Gastrocnemius medialis (tissue), 4 donors: ENCODE data around the gene SIL1.

Experiments used
- POLR2A ChIP-seq, 2 donors: fragments of 450-650 bp; IDR thresholded peaks; one replicate each; pipeline ENCODE4 v1.6.1; 2017; ENCODE audit warnings: antibody characterized with exemption in 2 of 2, mild to moderate bottlenecking in 2 of 2, moderate library complexity in 2 of 2
- TF ChIP-seq, protein P1 (sequence below), 5 experiments: fragments of 450-650 bp in 3 of 5; fragments of 200-600 bp in 2 of 5; sonication (generic) in 2 of 5; IDR thresholded peaks in 4 of 5; conservative IDR thresholded peaks in 1 of 5; 1 replicate in 4 of 5; 2 replicates in 1 of 5; pipeline ENCODE4 v1.5.1; 2016 to 2019; ENCODE audit warnings: antibody characterized with exemption in 5 of 5, mild to moderate bottlenecking in 3 of 5, moderate library complexity in 3 of 5

DNA sequence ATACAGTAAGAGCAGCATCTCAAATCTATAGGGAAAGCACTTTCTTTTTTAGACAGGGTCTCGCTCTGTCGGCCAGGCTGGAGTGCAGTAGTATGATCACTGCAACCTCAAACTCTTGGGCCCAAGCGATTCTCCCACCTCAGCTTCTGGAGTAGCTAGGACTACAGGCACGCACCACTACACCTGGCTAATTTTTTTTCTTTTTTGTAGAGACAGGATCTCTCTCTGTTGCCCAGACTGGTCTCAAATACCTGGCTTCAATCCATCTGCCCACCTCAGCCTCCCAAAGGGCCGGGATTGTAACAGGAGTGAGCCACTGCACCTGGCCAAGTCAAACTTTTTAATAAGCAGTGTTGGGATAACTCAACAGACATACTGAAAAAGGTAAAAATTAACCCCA, 107.6 kb downstream of the SIL1 start:
- no peak for TF ChIP-seq POLR2A (IDR thresholded peaks at IDR 0.05)
- TF ChIP-seq, protein P1, sequence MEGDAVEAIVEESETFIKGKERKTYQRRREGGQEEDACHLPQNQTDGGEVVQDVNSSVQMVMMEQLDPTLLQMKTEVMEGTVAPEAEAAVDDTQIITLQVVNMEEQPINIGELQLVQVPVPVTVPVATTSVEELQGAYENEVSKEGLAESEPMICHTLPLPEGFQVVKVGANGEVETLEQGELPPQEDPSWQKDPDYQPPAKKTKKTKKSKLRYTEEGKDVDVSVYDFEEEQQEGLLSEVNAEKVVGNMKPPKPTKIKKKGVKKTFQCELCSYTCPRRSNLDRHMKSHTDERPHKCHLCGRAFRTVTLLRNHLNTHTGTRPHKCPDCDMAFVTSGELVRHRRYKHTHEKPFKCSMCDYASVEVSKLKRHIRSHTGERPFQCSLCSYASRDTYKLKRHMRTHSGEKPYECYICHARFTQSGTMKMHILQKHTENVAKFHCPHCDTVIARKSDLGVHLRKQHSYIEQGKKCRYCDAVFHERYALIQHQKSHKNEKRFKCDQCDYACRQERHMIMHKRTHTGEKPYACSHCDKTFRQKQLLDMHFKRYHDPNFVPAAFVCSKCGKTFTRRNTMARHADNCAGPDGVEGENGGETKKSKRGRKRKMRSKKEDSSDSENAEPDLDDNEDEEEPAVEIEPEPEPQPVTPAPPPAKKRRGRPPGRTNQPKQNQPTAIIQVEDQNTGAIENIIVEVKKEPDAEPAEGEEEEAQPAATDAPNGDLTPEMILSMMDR (IDR thresholded peaks at IDR 0.05 in 4 of 5, conservative IDR thresholded peaks at IDR 0.05 in 1 of 5) = no peak
